GM04503 (cell line): ENCODE data around the gene TMEM185A.
"Not testable (repeated sequence)": the region's sequence is repeated elsewhere in the genome, so short reads cannot be mapped to it uniquely, and the experiment has no call there.

ENCODE experiments used
- DNase-seq: peaks from one replicate; pipeline ENCODE4 v3.0.0-alpha.2; 2012; ENCODE audit warnings: low read depth

The TMEM185A gene

GRCh38 chrX:149551245-149551938 lies 80.2 kb downstream of the TMEM185A start:
- DNase-seq = not testable (repeated sequence)

- not testable (repeated sequence) for DNase-seq
Observed at GRCh38 chrX:149550454-149550853, 81.1 kb downstream of the TMEM185A start.

- DNase-seq = not testable (repeated sequence)
Observed at GRCh38 chrX:149549701-149550100, 81.9 kb downstream of the TMEM185A start, which contains the start of gene HSFX3. Gene HSFX3 (minus strand): TSS chrX:149549924. CDS start chrX:149549852, 72 bp downstream.

- DNase-seq = not testable (repeated sequence)
Observed at GRCh38 chrX:149547782-149548181, 83.8 kb downstream of the TMEM185A start.

- not testable (repeated sequence) for DNase-seq
Observed at GRCh38 chrX:149546962-149547361, 84.6 kb downstream of the TMEM185A start.
